B cell (primary cell): ENCODE measurements around the gene ASMTL.

Experiments
- CTCF ChIP-seq: fragments of 200-600 bp; IDR thresholded peaks from one replicate; pipeline ENCODE4 v1.8.0; 2022; ENCODE audit warnings: antibody characterized with exemption, mild to moderate bottlenecking
- EZH2 ChIP-seq: IDR thresholded peaks from 2 replicates; pipeline ENCODE4 v1.6.1; 2012; ENCODE audit warnings: borderline replicate concordance, low read depth, mild to moderate bottlenecking, moderate library complexity, low read length; ENCODE audit not compliant: insufficient read depth, poor library complexity, severe bottlenecking

GRCh38 chrX:1486749-1487361 lies 34.1 kb upstream of the ASMTL start:
- TF ChIP-seq CTCF (no peak), EZH2 (no peak)
